ENCODE results near the gene SCAMP5.

Gene SCAMP5

DNA sequence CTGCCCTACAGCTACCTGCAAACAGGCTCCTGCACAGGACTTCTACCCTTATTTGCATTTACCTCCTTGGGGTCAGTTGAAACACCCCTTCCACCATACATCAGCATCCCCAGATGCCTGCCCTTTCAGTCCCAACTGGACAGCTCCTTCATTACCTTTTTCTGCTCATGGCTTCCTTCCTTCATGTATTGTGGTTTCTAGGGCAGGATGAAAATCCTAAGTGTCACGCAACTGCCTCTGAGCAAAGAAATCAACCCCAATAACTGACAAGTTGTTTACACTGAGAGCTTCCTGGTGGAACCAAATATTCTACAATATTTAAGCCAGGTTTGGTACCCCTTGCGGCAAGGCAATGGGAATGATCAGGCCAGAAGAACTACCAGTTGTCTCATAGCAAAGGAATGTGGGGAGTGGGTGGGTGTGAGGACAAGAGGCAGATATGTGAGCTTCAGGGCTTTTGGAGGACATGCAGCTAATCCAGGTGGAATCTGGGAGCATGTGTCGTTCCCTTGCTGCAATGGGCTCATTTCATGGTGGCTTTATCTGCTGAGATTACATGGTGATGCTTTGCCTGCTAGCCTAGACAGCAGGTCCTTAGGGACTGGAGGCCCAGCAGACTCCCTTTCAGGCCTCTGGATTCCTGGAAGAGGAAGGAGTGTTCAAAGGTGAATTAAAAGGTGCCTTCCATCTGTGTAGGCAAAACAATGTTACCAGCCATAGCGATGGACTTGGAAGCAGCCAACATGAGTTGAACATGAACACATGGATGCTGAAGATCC is 63.0 kb downstream of the SCAMP5 start:
- DNase-seq, result no peak
- no peaks in the 10 kb centered on the region for H3K27me3 ChIP-seq
- no peaks in the 10 kb centered on the region for H3K9me3 ChIP-seq
- H3K36me3 ChIP-seq, result no peaks in the 10 kb centered on the region
- peaks cover 0 to 9% (median 0%) of the 10 kb centered on the region in 4 donors for H3K4me1 ChIP-seq
- no peak overlapping the region for H3K4me3 ChIP-seq
- TF ChIP-seq, protein P1, sequence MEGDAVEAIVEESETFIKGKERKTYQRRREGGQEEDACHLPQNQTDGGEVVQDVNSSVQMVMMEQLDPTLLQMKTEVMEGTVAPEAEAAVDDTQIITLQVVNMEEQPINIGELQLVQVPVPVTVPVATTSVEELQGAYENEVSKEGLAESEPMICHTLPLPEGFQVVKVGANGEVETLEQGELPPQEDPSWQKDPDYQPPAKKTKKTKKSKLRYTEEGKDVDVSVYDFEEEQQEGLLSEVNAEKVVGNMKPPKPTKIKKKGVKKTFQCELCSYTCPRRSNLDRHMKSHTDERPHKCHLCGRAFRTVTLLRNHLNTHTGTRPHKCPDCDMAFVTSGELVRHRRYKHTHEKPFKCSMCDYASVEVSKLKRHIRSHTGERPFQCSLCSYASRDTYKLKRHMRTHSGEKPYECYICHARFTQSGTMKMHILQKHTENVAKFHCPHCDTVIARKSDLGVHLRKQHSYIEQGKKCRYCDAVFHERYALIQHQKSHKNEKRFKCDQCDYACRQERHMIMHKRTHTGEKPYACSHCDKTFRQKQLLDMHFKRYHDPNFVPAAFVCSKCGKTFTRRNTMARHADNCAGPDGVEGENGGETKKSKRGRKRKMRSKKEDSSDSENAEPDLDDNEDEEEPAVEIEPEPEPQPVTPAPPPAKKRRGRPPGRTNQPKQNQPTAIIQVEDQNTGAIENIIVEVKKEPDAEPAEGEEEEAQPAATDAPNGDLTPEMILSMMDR (IDR thresholded peaks at IDR 0.05), result no peak
- H3K27ac ChIP-seq, result no peak overlapping the region
- intact Hi-C loops (cut with DNase I; ENCODE audit: low total_unique reads), result loop anchor here (10.0 kb wide), 1 partner anchor 66 kb away; no protein-coding TSS in a partner anchor

DNA sequence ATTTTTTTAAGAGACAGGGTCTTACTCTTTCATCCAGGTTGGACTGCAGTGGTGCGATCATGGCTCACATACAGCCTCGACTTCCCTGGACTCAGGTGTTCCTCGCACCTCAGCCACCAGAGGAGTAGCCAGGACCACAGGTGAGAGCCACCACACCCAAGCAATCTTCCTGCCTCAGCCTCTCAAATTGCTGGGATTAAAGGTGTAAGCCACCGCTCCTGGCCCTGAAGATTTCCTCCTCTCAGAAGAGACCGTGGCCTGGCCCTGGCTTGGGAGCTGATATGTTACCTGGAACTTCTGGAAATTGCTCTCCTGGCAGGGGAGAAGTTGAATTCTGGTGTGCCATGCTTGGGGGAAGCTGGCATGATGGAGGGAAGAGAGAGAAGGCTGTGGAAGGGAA is 64.2 kb downstream of the SCAMP5 start:
- no peak overlapping the region for H3K27ac ChIP-seq
- TF ChIP-seq, protein P1 (IDR thresholded peaks at IDR 0.05), result no peak
- H3K27me3 ChIP-seq, result no peaks in the 10 kb centered on the region
- no peaks in the 10 kb centered on the region for H3K36me3 ChIP-seq
- intact Hi-C loops (cut with DNase I; ENCODE audit: low total_unique reads), result loop anchor here (10.0 kb wide), 1 partner anchor 65 kb away; no protein-coding TSS in a partner anchor
- no peak overlapping the region for H3K4me3 ChIP-seq
- peaks cover 0 to 14% (median 6%) of the 10 kb centered on the region in 4 donors for H3K4me1 ChIP-seq
- no peaks in the 10 kb centered on the region for H3K9me3 ChIP-seq
- DNase-seq, result no peak

DNA sequence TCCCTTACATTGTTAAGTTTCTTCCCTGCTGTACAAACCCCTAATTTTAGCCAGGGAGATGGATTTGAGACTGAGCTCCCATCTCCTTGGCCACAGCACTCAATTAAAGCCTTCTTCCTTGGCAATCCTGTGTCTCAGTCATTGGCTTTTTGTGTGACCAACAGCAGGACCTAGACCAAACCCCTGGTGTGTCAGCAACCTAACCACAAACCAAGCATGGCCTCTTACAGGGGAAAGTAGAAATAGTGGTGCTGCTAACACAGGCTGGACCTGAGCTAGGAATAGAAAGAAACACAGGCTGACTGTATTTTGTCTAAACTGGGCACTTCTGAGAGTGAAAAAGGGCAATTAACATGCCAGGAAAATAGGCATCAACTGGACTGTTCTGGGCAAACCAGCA is 65.9 kb downstream of the SCAMP5 start:
- Histone ChIP-seq H3K36me3 (no peaks in the 10 kb centered on the region), H3K4me1 (peaks cover 0 to 28% (median 21%) of the 10 kb centered on the region in 4 donors), H3K4me3 (no peak overlapping the region), H3K27me3 (no peaks in the 10 kb centered on the region), H3K9me3 (no peaks in the 10 kb centered on the region), H3K27ac (no peak overlapping the region)
- TF ChIP-seq, protein P1 (IDR thresholded peaks at IDR 0.05), result no peak
- intact Hi-C loops (cut with DNase I; ENCODE audit: low total_unique reads), result no loop called here
- DNase-seq, result no peak

DNA sequence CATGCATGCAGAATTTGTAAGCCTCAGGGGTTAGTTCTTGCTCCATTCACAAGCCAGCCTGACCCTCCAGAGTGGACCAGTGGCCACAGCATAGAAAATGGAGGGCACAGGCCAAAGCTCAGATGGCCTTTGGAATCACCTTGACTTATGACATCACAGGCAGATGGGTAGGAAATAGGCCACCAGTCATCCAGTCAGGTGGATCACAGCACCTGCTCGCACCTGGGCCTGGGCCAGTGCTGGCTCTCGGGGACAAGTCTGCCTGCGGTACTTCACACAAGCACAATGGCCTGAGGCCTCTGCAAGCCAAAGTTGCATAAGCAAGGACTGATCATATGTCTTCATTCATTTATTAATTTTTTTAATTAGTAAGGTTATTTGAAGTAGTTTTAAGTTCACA is 67.3 kb downstream of the SCAMP5 start:
- H3K9me3 ChIP-seq, result no peaks in the 10 kb centered on the region
- intact Hi-C loops (cut with DNase I; ENCODE audit: low total_unique reads), result no loop called here
- no peak overlapping the region for H3K27ac ChIP-seq
- DNase-seq, result no peak
- H3K36me3 ChIP-seq, result no peaks in the 10 kb centered on the region
- no peaks in the 10 kb centered on the region for H3K27me3 ChIP-seq
- no peak overlapping the region for H3K4me3 ChIP-seq
- peaks cover 0 to 40% (median 31%) of the 10 kb centered on the region in 4 donors for H3K4me1 ChIP-seq
- TF ChIP-seq, protein P1 (IDR thresholded peaks at IDR 0.05), result no peak

DNA sequence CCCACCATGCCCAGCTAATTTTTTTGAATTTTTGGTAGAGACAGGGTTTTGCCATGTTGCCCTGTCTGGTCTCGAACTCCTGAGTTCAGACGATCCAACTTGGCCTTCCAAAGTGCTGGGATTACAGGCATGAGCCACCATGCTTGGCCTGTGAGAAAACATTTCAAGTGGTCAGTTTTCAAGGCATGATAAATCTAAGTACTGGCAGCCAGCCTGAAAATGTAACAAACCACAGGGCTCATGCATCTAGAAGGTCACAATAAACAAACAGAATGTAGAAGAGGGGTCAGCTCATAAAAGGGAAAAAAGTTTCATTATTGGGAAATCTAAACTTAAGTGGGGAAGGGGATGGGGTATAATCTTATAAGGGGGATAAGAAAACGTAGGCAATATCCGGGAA is 68.0 kb downstream of the SCAMP5 start:
- H3K36me3 ChIP-seq, result no peaks in the 10 kb centered on the region
- intact Hi-C loops (cut with DNase I; ENCODE audit: low total_unique reads), result no loop called here
- no peaks in the 10 kb centered on the region for H3K27me3 ChIP-seq
- TF ChIP-seq, protein P1 (IDR thresholded peaks at IDR 0.05), result no peak
- DNase-seq, result no peak
- H3K9me3 ChIP-seq, result no peaks in the 10 kb centered on the region
- peaks cover 0 to 41% (median 31%) of the 10 kb centered on the region in 4 donors for H3K4me1 ChIP-seq
- no peak overlapping the region for H3K4me3 ChIP-seq
- no peak overlapping the region for H3K27ac ChIP-seq

Data from tibial artery (tissue), 4 donors.